PC-9 (cell line): Measurements from ENCODE around the gene CORIN. TPM values are rescaled to one million over a fixed set of nuclear protein-coding genes. Genes with fewer than 3 reads are reported as not detected.

ENCODE experiments used
- BruUV-seq: library from RNA; stranded (reverse); fragments of 400-500 nt; replicated peaks from 2 replicates; lab custom pipeline; 2021; lab: Mats Ljungman, UMichigan
- CTCF ChIA-PET: fragments of 300-600 bp; sonication (Branson Sonifier 250); formaldehyde crosslinking; loops from one replicate; lab custom pipeline; 2022; ENCODE audit warnings: antibody characterized with exemption; lab: Charles Lee
- POLR2A ChIA-PET: fragments of 300-600 bp; sonication (Branson Sonifier 250); formaldehyde crosslinking; loops from one replicate; lab custom pipeline; 2022; ENCODE audit warnings: antibody characterized with exemption; ENCODE audit not compliant: unreplicated experiment; lab: Charles Lee
- DNase-seq, 2 experiments: peaks; one replicate each; pipeline versions ENCODE4 v3.0.0 to v3.0.0-alpha.2; 2015 to 2022; ENCODE audit warnings: mixed read lengths in 1 of 2
- H2AFZ ChIP-seq: fragments of 200-600 bp; sonication (generic); 2 replicates; pipeline ENCODE4 v1.8.1; 2017; ENCODE audit warnings: antibody characterized with exemption
- H3F3A ChIP-seq: fragments of 200-600 bp; sonication (generic); 2 replicates; pipeline ENCODE4 v1.8.1; 2017; ENCODE audit warnings: antibody characterized with exemption, mild to moderate bottlenecking, low read depth; ENCODE audit not compliant: insufficient read depth
- H3K27ac ChIP-seq: fragments of 200-600 bp; sonication (generic); 2 replicates; pipeline ENCODE4 v1.6.1; 2016; ENCODE audit warnings: mixed run types
- H3K27me3 ChIP-seq: fragments of 200-600 bp; sonication (generic); 2 replicates; pipeline ENCODE4 v1.6.1; 2016; ENCODE audit warnings: low read depth, mixed run types; ENCODE audit not compliant: insufficient read depth
- H3K36me3 ChIP-seq: fragments of 200-600 bp; sonication (generic); 2 replicates; pipeline ENCODE4 v1.6.1; 2016; ENCODE audit warnings: low read depth, mixed run types
- H3K4me1 ChIP-seq: fragments of 200-600 bp; sonication (generic); replicated peaks from 2 replicates; pipeline ENCODE4 v1.6.1; 2016; ENCODE audit warnings: mixed run types; ENCODE audit not compliant: insufficient read depth
- H3K4me2 ChIP-seq: fragments of 200-600 bp; sonication (generic); 2 replicates; pipeline ENCODE4 v1.6.1; 2017; ENCODE audit warnings: mixed run types
- H3K4me3 ChIP-seq: fragments of 200-600 bp; sonication (generic); 2 replicates; pipeline ENCODE4 v1.6.1; 2016; ENCODE audit warnings: mixed run types
- H3K79me2 ChIP-seq: fragments of 200-600 bp; sonication (generic); 2 replicates; pipeline ENCODE4 v1.6.1; 2017; ENCODE audit warnings: low read depth, mixed run types
- H3K9me2 ChIP-seq: fragments of 200-600 bp; sonication (generic); 2 replicates; pipeline ENCODE4 v1.8.1; 2017; ENCODE audit warnings: mild to moderate bottlenecking; ENCODE audit not compliant: insufficient read depth
- H3K9me3 ChIP-seq: fragments of 200-600 bp; sonication (generic); 2 replicates; pipeline ENCODE4 v1.8.1; 2016; ENCODE audit warnings: low read depth; ENCODE audit not compliant: insufficient read depth
- H4K20me1 ChIP-seq: fragments of 200-600 bp; sonication (generic); 2 replicates; pipeline ENCODE4 v1.8.1; 2017; ENCODE audit not compliant: insufficient read depth
- CTCF ChIP-seq: fragments of 200-600 bp; sonication (generic); conservative IDR thresholded peaks from 2 replicates; pipeline ENCODE4 v1.6.1; 2017; ENCODE audit warnings: mixed run types, antibody characterized with exemption, mild to moderate bottlenecking, moderate library complexity
- EZH2 ChIP-seq: fragments of 200-600 bp; sonication (generic); IDR thresholded peaks from 2 replicates; pipeline ENCODE4 v1.8.0; 2017; ENCODE audit warnings: antibody characterized with exemption, low read depth
- intact Hi-C: fragments of 100-400 bp; cut with micrococcal nuclease; formaldehyde crosslinking; loops from one replicate; pipeline ENCODE4 v1.10.0; 2022; ENCODE audit not compliant: unreplicated experiment
- total RNA-seq: library from RNA; stranded (reverse); gene quantifications from 2 replicates; pipeline ENCODE4 v1.2.3, GENCODE V29; 2021

Gene CORIN
- total RNA-seq, 1 experiment from 2014 or later = not detected

- no peaks in the 10 kb centered on the region for H3K4me1 ChIP-seq
- no TSS peak for BruUV-seq
- H3K79me2 ChIP-seq = no peaks in the 10 kb centered on the region
- H3K27me3 ChIP-seq = no peaks in the 10 kb centered on the region
- H3K4me3 ChIP-seq = no peak overlapping the region
- H3K9me3 ChIP-seq = no peaks in the 10 kb centered on the region
- TF ChIP-seq CTCF (no peak), EZH2 (no peak)
- no peaks in the 10 kb centered on the region for H4K20me1 ChIP-seq
- ChIA-PET POLR2A (no interaction called here), CTCF (no interaction called here)
- no peak overlapping the region for H2AFZ ChIP-seq
- H3K27ac ChIP-seq = no peak overlapping the region
- no peak for DNase-seq
- no peaks in the 10 kb centered on the region for H3K36me3 ChIP-seq
- no peak overlapping the region for H3K4me2 ChIP-seq
- no peaks in the 10 kb centered on the region; the same call in none of the 2 replicates for H3K9me2 ChIP-seq
- no peaks in the 10 kb centered on the region for H3F3A ChIP-seq
- intact Hi-C loops = no loop called here
Observed at GRCh38 chr4:47621181-47621580, 216.7 kb downstream of the CORIN start.

- Histone ChIP-seq H3K27me3 (no peaks in the 10 kb centered on the region), H3K36me3 (no peaks in the 10 kb centered on the region), H3K9me3 (no peaks in the 10 kb centered on the region), H4K20me1 (no peaks in the 10 kb centered on the region), H2AFZ (no peak overlapping the region), H3F3A (no peaks in the 10 kb centered on the region), H3K9me2 (no peaks in the 10 kb centered on the region; the same call in none of the 2 replicates), H3K27ac (no peak overlapping the region), H3K4me3 (no peak overlapping the region), H3K4me1 (no peaks in the 10 kb centered on the region), H3K4me2 (no peak overlapping the region), H3K79me2 (no peaks in the 10 kb centered on the region)
- BruUV-seq = no TSS peak
- CTCF ChIA-PET = no interaction called here
- intact Hi-C loops = no loop called here
- POLR2A ChIA-PET = no interaction called here
- DNase-seq = no peak
- no peak for TF ChIP-seq EZH2
- no peak for TF ChIP-seq CTCF
Observed at GRCh38 chr4:47619691-47620090, 218.2 kb downstream of the CORIN start.

GRCh38 chr4:47617607-47618006 is 220.3 kb downstream of the CORIN start:
- H3K36me3 ChIP-seq = no peaks in the 10 kb centered on the region
- no peak overlapping the region for H3K4me2 ChIP-seq
- H3K4me1 ChIP-seq = no peaks in the 10 kb centered on the region
- ChIA-PET CTCF (no interaction called here), POLR2A (no interaction called here)
- H3K9me3 ChIP-seq = no peaks in the 10 kb centered on the region
- no peak for DNase-seq
- BruUV-seq = no TSS peak
- no peaks in the 10 kb centered on the region for H3K27me3 ChIP-seq
- no peaks in the 10 kb centered on the region for H4K20me1 ChIP-seq
- no peak overlapping the region for H3K27ac ChIP-seq
- H3K4me3 ChIP-seq = no peak overlapping the region
- H3K9me2 ChIP-seq = no peaks in the 10 kb centered on the region; the same call in none of the 2 replicates
- no peaks in the 10 kb centered on the region for H3F3A ChIP-seq
- intact Hi-C loops = no loop called here
- H2AFZ ChIP-seq = no peak overlapping the region
- TF ChIP-seq CTCF (no peak), EZH2 (no peak)
- no peaks in the 10 kb centered on the region for H3K79me2 ChIP-seq
